GM12875 (cell line): Measurements from ENCODE around the gene HSD11B2.

ENCODE experiments used
- H3K4me3 ChIP-seq: one replicate; pipeline ENCODE4 v1.5.1; 2011; ENCODE audit warnings: low read depth, low read length, control low read depth
- CTCF ChIP-seq: IDR thresholded peaks from 2 replicates; pipeline ENCODE4 v1.5.1; 2011; ENCODE audit warnings: low read depth, mild to moderate bottlenecking, control low read depth, inconsistent platforms, low read length, moderate library complexity, borderline replicate concordance; ENCODE audit not compliant: insufficient read depth

The HSD11B2 gene

GRCh38 chr16:67404740-67405226 is 26.1 kb upstream of the HSD11B2 start:
- no peak overlapping the region for H3K4me3 ChIP-seq
- no peak for TF ChIP-seq CTCF

- H3K4me3 ChIP-seq: no peak overlapping the region
- TF ChIP-seq CTCF: no peak
Measured at GRCh38 chr16:67405336-67405735, 25.6 kb upstream of the HSD11B2 start.

- H3K4me3 ChIP-seq: no peak overlapping the region
- TF ChIP-seq CTCF: no peak
Measured at GRCh38 chr16:67406111-67406971, 24.6 kb upstream of the HSD11B2 start.

DNA sequence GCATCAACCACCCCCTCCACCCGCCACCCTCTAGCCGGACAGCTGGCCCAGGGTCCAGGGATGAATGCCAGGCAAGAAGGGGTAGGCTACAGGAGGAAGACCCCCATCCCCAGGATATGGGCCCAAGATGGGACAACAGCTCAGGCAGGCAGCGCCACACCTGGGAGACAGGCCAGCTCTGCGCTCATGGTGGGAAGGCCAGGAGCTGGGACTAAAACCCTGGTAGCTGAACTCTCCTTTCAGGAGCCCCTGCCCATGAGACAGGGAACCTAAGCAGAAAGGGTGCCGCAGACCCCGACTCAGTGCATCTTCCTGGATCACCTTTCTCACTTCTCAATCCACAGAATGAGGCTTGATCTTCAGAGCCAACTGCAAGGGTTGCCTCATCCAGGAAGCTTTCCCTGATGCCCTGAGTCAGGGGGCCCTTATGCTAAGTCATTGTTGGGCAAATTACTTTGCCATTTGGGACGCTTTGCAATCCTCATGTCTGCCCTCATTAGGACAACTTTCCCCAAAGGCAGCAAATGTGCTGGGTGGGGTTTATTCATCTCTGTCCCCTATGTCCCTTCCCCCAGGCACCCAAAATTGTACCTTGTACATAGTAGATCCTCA is 23.6 kb upstream of the HSD11B2 start:
- H3K4me3 ChIP-seq: no peak overlapping the region
- TF ChIP-seq CTCF: no peak

- no peak for TF ChIP-seq CTCF
- no peak overlapping the region for H3K4me3 ChIP-seq
Measured at GRCh38 chr16:67407788-67408452, 23.0 kb upstream of the HSD11B2 start.

DNA sequence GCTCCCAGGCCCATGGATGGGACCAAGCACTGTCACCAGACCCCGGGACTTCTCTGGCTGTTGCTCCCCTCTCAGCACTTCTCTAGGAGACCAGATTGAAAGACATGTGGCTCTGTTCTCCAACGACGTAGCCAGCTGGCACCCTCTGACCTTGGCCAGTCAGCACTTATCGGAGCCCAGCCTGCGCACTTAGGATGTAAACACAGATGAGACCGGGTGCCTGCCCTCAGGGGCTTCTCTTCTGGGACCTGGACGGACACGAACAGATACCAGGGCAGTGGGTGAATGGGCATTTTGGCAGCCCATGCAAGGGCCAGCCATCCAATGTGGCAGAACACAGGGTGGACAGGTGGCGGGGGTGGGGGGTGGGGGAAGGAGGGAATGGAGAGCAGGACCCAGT is 21.3 kb upstream of the HSD11B2 start:
- H3K4me3 ChIP-seq: no peak overlapping the region
- TF ChIP-seq CTCF: no peak
